Measurements from ENCODE around the gene LDLRAD1.
"Not testable (repeated sequence)": the region's sequence is repeated elsewhere in the genome, so short reads cannot be mapped to it uniquely, and the experiment has no call there.

The LDLRAD1 gene

DNA sequence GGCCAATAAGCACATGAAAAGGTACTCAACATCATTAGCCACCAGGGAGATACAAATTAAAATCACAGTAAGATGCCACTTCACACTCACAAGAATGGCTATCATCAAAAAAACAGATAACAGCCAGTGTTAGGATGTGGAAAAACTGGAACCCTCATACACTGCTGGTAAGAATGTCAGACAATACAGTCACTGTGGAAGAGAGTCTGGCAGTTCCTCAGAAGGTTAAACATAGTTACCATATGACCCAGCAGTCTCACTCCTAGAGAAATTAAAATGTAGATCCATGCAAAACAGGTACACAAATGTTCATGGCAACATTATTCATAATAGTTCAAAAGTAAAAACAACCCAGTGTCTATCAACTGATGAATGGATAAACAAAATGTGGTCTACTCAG, 33.3 kb downstream of the LDLRAD1 start:
- no peak for DNase-seq (ENCODE audit: extremely low read depth, low read depth)
- TF ChIP-seq, protein P1, sequence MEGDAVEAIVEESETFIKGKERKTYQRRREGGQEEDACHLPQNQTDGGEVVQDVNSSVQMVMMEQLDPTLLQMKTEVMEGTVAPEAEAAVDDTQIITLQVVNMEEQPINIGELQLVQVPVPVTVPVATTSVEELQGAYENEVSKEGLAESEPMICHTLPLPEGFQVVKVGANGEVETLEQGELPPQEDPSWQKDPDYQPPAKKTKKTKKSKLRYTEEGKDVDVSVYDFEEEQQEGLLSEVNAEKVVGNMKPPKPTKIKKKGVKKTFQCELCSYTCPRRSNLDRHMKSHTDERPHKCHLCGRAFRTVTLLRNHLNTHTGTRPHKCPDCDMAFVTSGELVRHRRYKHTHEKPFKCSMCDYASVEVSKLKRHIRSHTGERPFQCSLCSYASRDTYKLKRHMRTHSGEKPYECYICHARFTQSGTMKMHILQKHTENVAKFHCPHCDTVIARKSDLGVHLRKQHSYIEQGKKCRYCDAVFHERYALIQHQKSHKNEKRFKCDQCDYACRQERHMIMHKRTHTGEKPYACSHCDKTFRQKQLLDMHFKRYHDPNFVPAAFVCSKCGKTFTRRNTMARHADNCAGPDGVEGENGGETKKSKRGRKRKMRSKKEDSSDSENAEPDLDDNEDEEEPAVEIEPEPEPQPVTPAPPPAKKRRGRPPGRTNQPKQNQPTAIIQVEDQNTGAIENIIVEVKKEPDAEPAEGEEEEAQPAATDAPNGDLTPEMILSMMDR (IDR thresholded peaks at IDR 0.05; ENCODE audit: low read depth, low read length) = no peak

GRCh38 chr1:53982763-53983104, 35.3 kb downstream of the LDLRAD1 start:
- no peak for DNase-seq (ENCODE audit: extremely low read depth, low read depth)
- TF ChIP-seq, protein P1 (IDR thresholded peaks at IDR 0.05; ENCODE audit: low read depth, low read length) = no peak

- no peak for DNase-seq (ENCODE audit: extremely low read depth, low read depth)
- TF ChIP-seq, protein P1 (IDR thresholded peaks at IDR 0.05; ENCODE audit: low read depth, low read length) = no peak
These were observed 35.8 kb downstream of the LDLRAD1 start for GRCh38 chr1:53982034-53982762.

GRCh38 chr1:53981220-53981619, 36.8 kb downstream of the LDLRAD1 start:
- TF ChIP-seq, protein P1 (IDR thresholded peaks at IDR 0.05; ENCODE audit: low read depth, low read length) = no peak
- no peak for DNase-seq (ENCODE audit: extremely low read depth, low read depth)

DNA sequence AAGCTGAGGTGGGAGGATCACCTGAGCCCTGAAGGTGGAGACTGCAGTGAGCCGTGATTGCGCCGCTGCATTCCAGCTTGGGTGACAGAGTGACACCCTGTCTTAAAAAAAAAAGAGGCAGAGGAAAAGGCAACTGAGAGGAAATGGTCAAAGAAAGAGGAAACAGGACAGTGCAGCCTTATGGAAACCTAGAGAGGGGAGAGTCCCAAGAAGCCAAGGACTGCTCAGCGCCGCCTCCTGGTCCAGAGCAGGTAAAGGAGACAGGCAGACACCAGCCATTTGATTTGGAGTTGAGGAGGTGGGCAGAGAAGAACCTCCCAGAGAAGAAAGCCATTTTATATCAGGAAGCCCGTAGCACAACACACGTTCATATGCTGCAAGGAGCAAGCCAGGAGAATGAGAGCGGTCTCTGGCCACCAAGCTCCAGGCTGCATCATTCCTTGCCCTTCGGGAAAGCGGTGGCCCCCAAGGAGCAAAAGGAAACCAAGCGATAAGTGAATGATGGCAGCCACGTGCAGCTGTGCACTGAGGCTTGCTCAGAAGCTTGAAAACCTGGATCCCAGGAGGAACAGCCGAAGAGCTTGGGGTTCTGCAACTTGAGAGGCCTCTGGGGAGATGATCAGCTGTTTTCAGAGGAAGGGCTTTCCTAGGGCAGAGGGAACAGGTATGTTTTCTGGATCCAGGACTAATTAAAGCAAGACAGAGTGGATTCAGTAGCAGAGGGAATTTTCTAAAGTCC, 38.1 kb downstream of the LDLRAD1 start:
- no peak for DNase-seq (ENCODE audit: extremely low read depth, low read depth)
- TF ChIP-seq, protein P1 (IDR thresholded peaks at IDR 0.05; ENCODE audit: low read depth, low read length) = no peak

- TF ChIP-seq, protein P1 (IDR thresholded peaks at IDR 0.05; ENCODE audit: low read depth, low read length) = no peak
- DNase-seq (ENCODE audit: extremely low read depth, low read depth) = no peak
These were observed 42.1 kb downstream of the LDLRAD1 start for GRCh38 chr1:53975861-53976260.

- no peak for DNase-seq (ENCODE audit: extremely low read depth, low read depth)
- TF ChIP-seq, protein P1 (IDR thresholded peaks at IDR 0.05; ENCODE audit: low read depth, low read length) = no peak
These were observed 46.3 kb downstream of the LDLRAD1 start for GRCh38 chr1:53971718-53972117.

- DNase-seq (ENCODE audit: extremely low read depth, low read depth) = not testable (repeated sequence)
These were observed 48.7 kb downstream of the LDLRAD1 start for GRCh38 chr1:53969323-53969722.
